GM23338 (cell line): ENCODE results near the gene AMPD2. TPM values are rescaled to one million over a fixed set of nuclear protein-coding genes. Genes with fewer than 3 reads are reported as not detected.

ENCODE experiments used
- ATAC-seq: fragments of 200-7000 bp; cut with Tn5 transposase; 3 replicates; pipeline ENCODE4 v1.9.1; 2020
- DNase-seq: peaks from one replicate; pipeline ENCODE4 v3.0.0-alpha.2; 2015; ENCODE audit warnings: low spot score
- H2AFZ ChIP-seq: fragments of 200-600 bp; sonication (generic); 2 replicates; pipeline ENCODE4 v1.8.0; 2016; ENCODE audit warnings: antibody characterized with exemption, mild to moderate bottlenecking, moderate library complexity
- H3F3A ChIP-seq: fragments of 200-600 bp; sonication (generic); replicated peaks from 2 replicates; pipeline ENCODE4 v1.8.0; 2017; ENCODE audit warnings: antibody characterized with exemption, mixed run types, low read depth
- H3K27ac ChIP-seq: fragments of 200-600 bp; sonication (generic); 2 replicates; pipeline ENCODE4 v1.6.1; 2016; ENCODE audit warnings: low read depth
- H3K27me3 ChIP-seq: fragments of 200-600 bp; sonication (generic); 2 replicates; pipeline ENCODE4 v1.8.0; 2016; ENCODE audit warnings: mild to moderate bottlenecking, mixed run types, moderate library complexity; ENCODE audit not compliant: insufficient read depth
- H3K36me3 ChIP-seq: fragments of 200-600 bp; sonication (generic); 2 replicates; pipeline ENCODE4 v1.8.0; 2016; ENCODE audit warnings: mild to moderate bottlenecking; ENCODE audit not compliant: insufficient read depth
- H3K4me1 ChIP-seq: fragments of 200-600 bp; sonication (generic); 2 replicates; pipeline ENCODE4 v1.8.0; 2016; ENCODE audit warnings: mild to moderate bottlenecking, moderate library complexity; ENCODE audit not compliant: insufficient read depth
- H3K4me2 ChIP-seq: fragments of 200-600 bp; sonication (generic); 2 replicates; pipeline ENCODE4 v1.7.1; 2017; ENCODE audit warnings: mixed run types
- H3K4me3 ChIP-seq: fragments of 200-600 bp; sonication (generic); 2 replicates; pipeline ENCODE4 v1.6.1; 2016; ENCODE audit warnings: mixed run types
- H3K79me2 ChIP-seq: fragments of 200-600 bp; sonication (generic); replicated peaks from 2 replicates; pipeline ENCODE4 v1.8.0; 2017; ENCODE audit warnings: mild to moderate bottlenecking; ENCODE audit not compliant: insufficient read depth
- H3K9me2 ChIP-seq: fragments of 200-600 bp; sonication (generic); 2 replicates; pipeline ENCODE4 v1.8.0; 2017; ENCODE audit not compliant: insufficient read depth
- H4K20me1 ChIP-seq: fragments of 200-600 bp; sonication (generic); replicated peaks from 2 replicates; pipeline ENCODE4 v1.8.0; 2017; ENCODE audit warnings: mild to moderate bottlenecking; ENCODE audit not compliant: insufficient read depth
- H3K27ac Mint-ChIP-seq: 2 replicates; pipeline ENCODE4 v1.8.0; 2020; ENCODE audit warnings: inconsistent platforms, mild to moderate bottlenecking, moderate library complexity, mixed read lengths
- H3K27me3 Mint-ChIP-seq: 3 replicates; pipeline ENCODE4 v1.8.0; 2022; ENCODE audit warnings: low read depth, mild to moderate bottlenecking, moderate library complexity, mixed read lengths, inconsistent platforms; ENCODE audit not compliant: insufficient read depth, poor library complexity
- H3K36me3 Mint-ChIP-seq: 3 replicates; pipeline ENCODE4 v1.8.0; 2021; ENCODE audit warnings: low read depth, mild to moderate bottlenecking, inconsistent platforms, moderate library complexity, mixed read lengths
- H3K4me1 Mint-ChIP-seq: 3 replicates; pipeline ENCODE4 v1.8.0; 2020; ENCODE audit warnings: mild to moderate bottlenecking, inconsistent platforms, mixed read lengths
- H3K4me3 Mint-ChIP-seq: 3 replicates; pipeline ENCODE4 v1.8.0; 2021; ENCODE audit warnings: moderate library complexity, mild to moderate bottlenecking, inconsistent platforms, mixed read lengths
- H3K9me3 Mint-ChIP-seq: 3 replicates; pipeline ENCODE4 v1.8.0; 2020; ENCODE audit warnings: moderate library complexity, mild to moderate bottlenecking, inconsistent platforms, mixed read lengths
- CREB1 ChIP-seq: fragments of 250-450 bp; sonication (Bioruptor Pico); IDR thresholded peaks from 2 replicates; pipeline ENCODE4 v1.5.0; 2020; ENCODE audit warnings: low read depth, mild to moderate bottlenecking, moderate library complexity
- EZH2phosphoT487 ChIP-seq: fragments of 200-600 bp; sonication (generic); IDR thresholded peaks from one replicate; pipeline ENCODE4 v1.8.1; 2018; ENCODE audit warnings: antibody characterized with exemption; ENCODE audit not compliant: unreplicated experiment
- JUNB ChIP-seq: IDR thresholded peaks from one replicate; pipeline ENCODE4 v1.6.1; 2016; ENCODE audit warnings: antibody characterized with exemption; ENCODE audit not compliant: unreplicated experiment
- NANOG ChIP-seq: IDR thresholded peaks from 2 replicates; pipeline ENCODE4 v1.6.1; 2016; ENCODE audit warnings: antibody characterized with exemption, borderline replicate concordance
- REST ChIP-seq: IDR thresholded peaks from one replicate; pipeline ENCODE4 v1.6.1; 2018; ENCODE audit warnings: antibody characterized with exemption; ENCODE audit not compliant: unreplicated experiment
- STAT1 ChIP-seq: IDR thresholded peaks from one replicate; pipeline ENCODE4 v1.6.1; 2016; ENCODE audit warnings: antibody characterized with exemption; ENCODE audit not compliant: unreplicated experiment
- ZNF114 ChIP-seq: fragments of 250-450 bp; sonication (Bioruptor Pico); IDR thresholded peaks from 2 replicates; pipeline ENCODE4 v1.5.0; 2020; ENCODE audit warnings: mild to moderate bottlenecking, moderate library complexity
- ZNF331 ChIP-seq: fragments of 250-450 bp; sonication (Bioruptor Pico); IDR thresholded peaks from 2 replicates; pipeline ENCODE4 v1.5.0; 2020; ENCODE audit warnings: low read depth, mild to moderate bottlenecking, moderate library complexity
- ZNF462 ChIP-seq: fragments of 250-450 bp; sonication (Bioruptor Pico); IDR thresholded peaks from 2 replicates; pipeline ENCODE4 v1.5.0; 2020; ENCODE audit warnings: mild to moderate bottlenecking, moderate library complexity
- polyA plus RNA-seq: library from polyadenylated mRNA; unstranded; fragments of >200 nt; fragmentation: Nextera tagmentation; extraction: Ambion mirVana; gene quantifications from 2 replicates; pipeline ENCODE4 v1.2.1, GENCODE V29; 2016
- total RNA-seq: library from RNA; depleted of rRNA; stranded (reverse); fragments of >200 nt; shearing (Covaris generic); gene quantifications from 2 replicates; pipeline ENCODE4 v1.2.3, GENCODE V29; 2014
- TF ChIP-seq, protein P1 (sequence below), 2 experiments: fragments of 200-600 bp in 1 of 2; sonication (generic) in 1 of 2; conservative IDR thresholded peaks; 2 replicates each; pipeline versions ENCODE4 v1.5.1 to v1.6.1; 2016 to 2017; ENCODE audit warnings: antibody characterized with exemption in 2 of 2, low read depth in 2 of 2, mild to moderate bottlenecking in 2 of 2, moderate library complexity in 1 of 2

The AMPD2 gene
- total and polyA plus RNA-seq, 2 experiments from 2014 or later = 24.5 to 62.1 TPM

DNA sequence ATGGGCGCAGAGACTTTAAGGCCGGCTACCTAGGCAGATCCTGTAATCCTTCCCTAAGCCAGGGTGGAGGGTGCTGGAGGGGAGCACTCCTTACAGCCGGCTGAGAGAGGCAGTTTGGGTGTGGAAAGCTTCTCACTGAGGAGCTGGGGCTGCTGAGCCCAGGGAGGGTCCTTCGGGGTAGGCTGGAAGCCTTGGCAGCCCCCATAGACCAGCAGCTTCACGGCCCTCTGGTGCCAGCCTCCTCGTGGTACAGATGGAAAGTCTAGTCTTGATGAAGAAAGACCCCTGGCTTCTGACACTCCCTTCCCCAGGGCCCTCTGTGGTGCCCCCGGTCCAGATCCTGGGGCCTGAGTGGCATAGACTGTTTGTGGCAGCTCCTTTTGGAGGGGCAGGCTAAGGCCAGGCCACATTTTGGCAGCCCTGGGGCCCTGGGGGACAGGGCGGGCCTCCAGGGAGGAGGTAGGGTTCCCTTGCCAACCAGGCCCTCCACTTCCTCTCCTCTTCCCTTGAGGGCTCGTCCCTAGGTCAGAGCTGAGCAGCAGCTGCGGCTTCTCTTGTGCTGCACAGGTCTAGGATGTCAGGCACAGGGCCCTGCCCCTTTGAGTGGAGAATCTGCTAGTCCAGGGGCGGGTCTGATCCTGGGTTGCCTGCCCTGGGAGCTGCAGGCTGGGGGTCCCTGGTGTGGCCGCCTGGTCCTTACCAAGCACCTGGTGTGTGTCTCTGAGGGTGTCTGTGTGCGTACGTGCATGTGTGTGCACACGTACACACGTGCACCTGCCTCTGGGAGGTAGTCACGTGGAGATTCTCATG, 4.8 kb downstream of the AMPD2 start:
- H3K27me3 Mint-ChIP-seq = peaks cover 5% of the 10 kb centered on the region
- H3K36me3 Mint-ChIP-seq = peaks cover 18% of the 10 kb centered on the region
- Histone ChIP-seq H3K27me3 (no peaks in the 10 kb centered on the region), H2AFZ (no peak overlapping the region), H3K79me2 (peaks cover 37% of the 10 kb centered on the region), H3K27ac (no peak overlapping the region), H3K9me2 (no peaks in the 10 kb centered on the region), H3F3A (no peaks in the 10 kb centered on the region), H3K36me3 (no peaks in the 10 kb centered on the region), H4K20me1 (peaks cover 4% of the 10 kb centered on the region; the same call in 1 of the 2 replicates), H3K4me2 (no peak overlapping the region), H3K4me3 (no peak overlapping the region), H3K4me1 (peaks cover 7% of the 10 kb centered on the region; the same call in 1 of the 2 replicates)
- ATAC-seq = no peak
- TF ChIP-seq REST (no peak), JUNB (no peak), STAT1 (no peak), ZNF114 (no peak), CREB1 (CRISPR knock-in tag) (no peak)
- TF ChIP-seq, protein P1, sequence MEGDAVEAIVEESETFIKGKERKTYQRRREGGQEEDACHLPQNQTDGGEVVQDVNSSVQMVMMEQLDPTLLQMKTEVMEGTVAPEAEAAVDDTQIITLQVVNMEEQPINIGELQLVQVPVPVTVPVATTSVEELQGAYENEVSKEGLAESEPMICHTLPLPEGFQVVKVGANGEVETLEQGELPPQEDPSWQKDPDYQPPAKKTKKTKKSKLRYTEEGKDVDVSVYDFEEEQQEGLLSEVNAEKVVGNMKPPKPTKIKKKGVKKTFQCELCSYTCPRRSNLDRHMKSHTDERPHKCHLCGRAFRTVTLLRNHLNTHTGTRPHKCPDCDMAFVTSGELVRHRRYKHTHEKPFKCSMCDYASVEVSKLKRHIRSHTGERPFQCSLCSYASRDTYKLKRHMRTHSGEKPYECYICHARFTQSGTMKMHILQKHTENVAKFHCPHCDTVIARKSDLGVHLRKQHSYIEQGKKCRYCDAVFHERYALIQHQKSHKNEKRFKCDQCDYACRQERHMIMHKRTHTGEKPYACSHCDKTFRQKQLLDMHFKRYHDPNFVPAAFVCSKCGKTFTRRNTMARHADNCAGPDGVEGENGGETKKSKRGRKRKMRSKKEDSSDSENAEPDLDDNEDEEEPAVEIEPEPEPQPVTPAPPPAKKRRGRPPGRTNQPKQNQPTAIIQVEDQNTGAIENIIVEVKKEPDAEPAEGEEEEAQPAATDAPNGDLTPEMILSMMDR (conservative IDR thresholded peaks at IDR 0.05; ENCODE audit: low read depth in 2 of 2) = no peak
- no peaks in the 10 kb centered on the region for H3K9me3 Mint-ChIP-seq
- no peak for DNase-seq
- H3K4me3 Mint-ChIP-seq = no peak overlapping the region
- H3K4me1 Mint-ChIP-seq = peaks cover 26% of the 10 kb centered on the region
- H3K27ac Mint-ChIP-seq = no peak overlapping the region

DNA sequence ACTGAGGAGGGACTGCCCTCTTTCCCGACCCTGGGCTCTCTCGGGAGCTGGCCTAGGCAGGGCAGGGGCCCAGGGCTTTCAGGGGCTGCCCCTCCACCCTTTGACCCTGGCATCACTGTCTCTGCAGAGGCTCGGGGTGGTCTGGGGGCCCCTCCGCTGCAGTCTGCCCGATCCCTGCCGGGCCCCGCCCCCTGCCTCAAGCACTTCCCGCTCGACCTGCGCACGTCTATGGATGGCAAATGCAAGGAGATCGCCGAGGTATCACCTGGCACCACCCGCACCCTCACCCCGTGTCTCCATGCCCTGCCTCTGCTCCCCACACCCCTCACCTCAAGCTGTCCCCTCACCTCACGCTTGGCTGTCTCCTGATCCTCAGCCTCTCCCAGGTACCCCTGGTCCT, 5.5 kb downstream of the AMPD2 start:
- Histone ChIP-seq H3K36me3 (no peaks in the 10 kb centered on the region), H3K9me2 (no peaks in the 10 kb centered on the region), H2AFZ (no peak overlapping the region), H3K27ac (no peak overlapping the region), H3K79me2 (peaks cover 33% of the 10 kb centered on the region), H3K4me2 (no peak overlapping the region), H3F3A (no peaks in the 10 kb centered on the region), H4K20me1 (peaks cover 4% of the 10 kb centered on the region; the same call in 1 of the 2 replicates), H3K4me1 (peaks cover 7% of the 10 kb centered on the region; the same call in 1 of the 2 replicates), H3K27me3 (no peaks in the 10 kb centered on the region), H3K4me3 (no peak overlapping the region)
- peaks cover 7% of the 10 kb centered on the region for H3K27me3 Mint-ChIP-seq
- no peaks in the 10 kb centered on the region for H3K9me3 Mint-ChIP-seq
- H3K4me3 Mint-ChIP-seq = no peak overlapping the region
- peaks cover 23% of the 10 kb centered on the region for H3K36me3 Mint-ChIP-seq
- peaks cover 31% of the 10 kb centered on the region for H3K4me1 Mint-ChIP-seq
- DNase-seq = no peak
- no peak for ATAC-seq
- no peak overlapping the region for H3K27ac Mint-ChIP-seq
- no peak for TF ChIP-seq ZNF114
- TF ChIP-seq NANOG = no peak
- no peak for TF ChIP-seq ZNF331 (CRISPR knock-in tag)
- no peak for TF ChIP-seq STAT1
- no peak for TF ChIP-seq ZNF462 (CRISPR knock-in tag)
- TF ChIP-seq EZH2phosphoT487 = no peak
